ENCODE results near the gene EYS. TPM values are rescaled to one million over a fixed set of nuclear protein-coding genes. Genes with fewer than 3 reads are reported as not detected.

The EYS gene
- polyA plus RNA-seq, 1 experiment, result not detected

DNA sequence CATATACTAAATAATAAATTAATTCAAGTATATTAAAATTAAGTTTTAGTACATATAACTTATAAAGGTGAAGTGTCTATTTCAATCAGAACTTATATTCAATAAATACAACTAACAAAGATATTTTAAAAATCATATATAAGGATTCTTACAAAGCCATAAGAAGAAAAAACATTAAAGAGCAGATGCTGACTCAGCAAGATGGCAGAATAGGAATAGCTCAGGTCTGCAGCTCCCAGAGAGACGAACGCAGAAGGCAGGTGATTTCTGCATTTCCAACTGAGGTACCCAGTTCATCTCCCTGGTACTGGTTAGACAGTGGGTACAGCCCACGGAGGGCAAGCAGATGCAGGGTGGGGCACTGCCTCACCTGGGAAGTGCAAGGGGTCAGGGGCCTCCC, 811.1 kb downstream of the EYS start:
- Histone ChIP-seq H3K27me3 (ENCODE audit: control insufficient read depth, insufficient read depth, low read length) (no peaks in the 10 kb centered on the region), H3K9me3 (ENCODE audit: control insufficient read depth, insufficient read depth, low read length) (no peaks in the 10 kb centered on the region), H3K27ac (ENCODE audit: low read depth, low read length) (no peak overlapping the region), H3K4me3 (ENCODE audit: low read depth, low read length) (no peak overlapping the region)
- no peak for DNase-seq (ENCODE audit: low read depth, low spot score)
- TF ChIP-seq, protein P1, sequence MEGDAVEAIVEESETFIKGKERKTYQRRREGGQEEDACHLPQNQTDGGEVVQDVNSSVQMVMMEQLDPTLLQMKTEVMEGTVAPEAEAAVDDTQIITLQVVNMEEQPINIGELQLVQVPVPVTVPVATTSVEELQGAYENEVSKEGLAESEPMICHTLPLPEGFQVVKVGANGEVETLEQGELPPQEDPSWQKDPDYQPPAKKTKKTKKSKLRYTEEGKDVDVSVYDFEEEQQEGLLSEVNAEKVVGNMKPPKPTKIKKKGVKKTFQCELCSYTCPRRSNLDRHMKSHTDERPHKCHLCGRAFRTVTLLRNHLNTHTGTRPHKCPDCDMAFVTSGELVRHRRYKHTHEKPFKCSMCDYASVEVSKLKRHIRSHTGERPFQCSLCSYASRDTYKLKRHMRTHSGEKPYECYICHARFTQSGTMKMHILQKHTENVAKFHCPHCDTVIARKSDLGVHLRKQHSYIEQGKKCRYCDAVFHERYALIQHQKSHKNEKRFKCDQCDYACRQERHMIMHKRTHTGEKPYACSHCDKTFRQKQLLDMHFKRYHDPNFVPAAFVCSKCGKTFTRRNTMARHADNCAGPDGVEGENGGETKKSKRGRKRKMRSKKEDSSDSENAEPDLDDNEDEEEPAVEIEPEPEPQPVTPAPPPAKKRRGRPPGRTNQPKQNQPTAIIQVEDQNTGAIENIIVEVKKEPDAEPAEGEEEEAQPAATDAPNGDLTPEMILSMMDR (IDR thresholded peaks at IDR 0.05; ENCODE audit: low read depth, low read length), result no peak
- POLR2A ChIA-PET, result no interaction called here
- CTCF ChIA-PET, result no interaction called here

DNA sequence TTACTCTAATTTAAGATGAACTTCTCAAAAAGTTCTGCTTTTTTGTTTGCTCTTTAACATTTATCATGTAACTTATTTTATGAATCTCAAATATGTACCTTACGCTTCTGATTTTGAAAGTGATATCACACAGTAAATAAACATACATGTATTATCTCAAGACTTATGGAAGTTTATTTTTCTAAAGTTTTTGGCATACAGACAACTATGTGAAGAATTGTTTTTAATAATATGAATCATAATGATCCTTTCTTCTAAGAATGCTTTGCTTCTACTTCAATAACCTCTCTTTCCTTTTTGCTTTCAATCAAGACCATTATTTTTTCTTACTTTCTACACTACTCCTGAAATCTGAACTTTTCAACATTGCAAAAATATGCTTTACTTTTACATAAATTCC, 816.4 kb downstream of the EYS start:
- no peak for DNase-seq (ENCODE audit: low read depth, low spot score)

DNA sequence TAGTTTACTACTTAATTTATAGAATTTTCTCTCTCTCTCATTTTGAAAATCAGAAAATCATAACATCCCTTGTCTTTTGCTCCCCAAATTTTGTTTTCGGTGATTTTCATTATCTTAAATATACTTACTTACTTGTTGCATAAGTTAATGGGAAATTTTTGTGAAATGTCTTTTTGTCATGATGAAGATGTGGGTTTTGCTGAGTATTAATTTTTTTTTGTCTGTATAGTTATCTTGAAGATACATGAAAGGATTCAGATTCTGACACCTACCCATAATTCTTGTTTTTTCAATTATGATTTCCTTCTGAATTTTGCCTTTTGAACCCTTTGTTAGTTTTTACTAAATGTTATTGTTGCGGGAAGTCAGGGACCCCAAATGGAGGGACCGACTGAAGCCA, 817.9 kb downstream of the EYS start:
- POLR2A ChIA-PET, result no interaction called here
- CTCF ChIA-PET, result no interaction called here
- TF ChIP-seq, protein P1 (IDR thresholded peaks at IDR 0.05; ENCODE audit: low read depth, low read length), result no peak

More for the DNA sequence above, 816.4 kb downstream of the EYS start:
- Histone ChIP-seq H3K27ac (ENCODE audit: low read depth, low read length) (no peak overlapping the region), H3K27me3 (ENCODE audit: control insufficient read depth, insufficient read depth, low read length) (no peaks in the 10 kb centered on the region), H3K9me3 (ENCODE audit: control insufficient read depth, insufficient read depth, low read length) (no peaks in the 10 kb centered on the region), H3K4me3 (ENCODE audit: low read depth, low read length) (no peak overlapping the region)
- CTCF ChIA-PET, result no interaction called here
- POLR2A ChIA-PET, result no interaction called here
- TF ChIP-seq, protein P1 (IDR thresholded peaks at IDR 0.05; ENCODE audit: low read depth, low read length), result no peak

DNA sequence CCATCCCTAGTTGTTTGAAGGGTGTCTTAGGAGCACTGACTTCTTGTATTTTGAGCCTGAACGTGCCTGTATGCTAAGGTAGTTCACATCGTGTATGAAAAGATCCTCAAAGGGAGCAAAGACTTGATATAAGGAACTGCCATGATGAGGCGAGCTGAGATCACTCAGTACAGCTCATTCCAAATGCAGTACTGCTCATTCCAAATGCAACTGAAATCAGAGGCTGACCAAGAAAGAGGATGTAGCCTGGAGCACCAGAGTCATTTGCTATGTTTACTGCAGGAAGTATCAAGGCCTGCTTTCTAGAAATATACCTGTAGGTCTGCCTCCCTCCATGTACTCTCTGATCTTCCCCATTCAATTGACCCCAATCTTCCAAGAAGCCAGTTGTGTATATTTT, 832.2 kb downstream of the EYS start:
- no peak for DNase-seq (ENCODE audit: low read depth, low spot score)
- TF ChIP-seq, protein P1 (IDR thresholded peaks at IDR 0.05; ENCODE audit: low read depth, low read length), result no peak
- Histone ChIP-seq H3K9me3 (ENCODE audit: control insufficient read depth, insufficient read depth, low read length) (no peaks in the 10 kb centered on the region), H3K27ac (ENCODE audit: low read depth, low read length) (no peak overlapping the region), H3K27me3 (ENCODE audit: control insufficient read depth, insufficient read depth, low read length) (no peaks in the 10 kb centered on the region), H3K4me3 (ENCODE audit: low read depth, low read length) (no peak overlapping the region)
- POLR2A ChIA-PET, result no interaction called here
- CTCF ChIA-PET, result no interaction called here

More for the DNA sequence above, 817.9 kb downstream of the EYS start:
- H3K27ac ChIP-seq (ENCODE audit: low read depth, low read length), result no peak overlapping the region
- H3K9me3 ChIP-seq (ENCODE audit: control insufficient read depth, insufficient read depth, low read length), result no peaks in the 10 kb centered on the region
- H3K4me3 ChIP-seq (ENCODE audit: low read depth, low read length), result no peak overlapping the region
- H3K27me3 ChIP-seq (ENCODE audit: control insufficient read depth, insufficient read depth, low read length), result no peaks in the 10 kb centered on the region
- no peak for DNase-seq (ENCODE audit: low read depth, low spot score)

DNA sequence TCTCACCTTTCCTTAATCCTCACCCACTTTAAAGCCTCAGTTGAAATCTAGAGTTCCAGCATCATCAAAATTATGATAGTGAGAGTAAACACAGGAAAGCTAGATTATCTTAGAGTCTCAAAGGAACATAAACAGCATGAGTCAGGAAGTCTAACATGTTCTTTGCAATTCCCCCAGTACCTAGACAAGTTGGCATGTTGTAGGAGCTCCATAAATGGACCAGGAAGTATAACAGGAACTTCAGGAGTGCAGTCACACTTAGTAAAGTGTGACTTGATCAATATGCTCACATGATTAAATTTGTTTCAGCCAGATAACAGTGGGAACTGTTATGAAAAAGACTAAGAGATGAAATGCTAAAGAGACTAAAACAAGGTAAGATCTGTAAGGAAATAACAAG, 834.4 kb downstream of the EYS start:
- Histone ChIP-seq H3K9me3 (ENCODE audit: control insufficient read depth, insufficient read depth, low read length) (no peaks in the 10 kb centered on the region), H3K4me3 (ENCODE audit: low read depth, low read length) (no peak overlapping the region), H3K27me3 (ENCODE audit: control insufficient read depth, insufficient read depth, low read length) (no peaks in the 10 kb centered on the region), H3K27ac (ENCODE audit: low read depth, low read length) (no peak overlapping the region)
- POLR2A ChIA-PET, result no interaction called here
- TF ChIP-seq, protein P1 (IDR thresholded peaks at IDR 0.05; ENCODE audit: low read depth, low read length), result no peak
- CTCF ChIA-PET, result no interaction called here
- DNase-seq (ENCODE audit: low read depth, low spot score), result no peak

All from AG04450 (cell line).